Measurements from ENCODE around the gene EDRF1.

DNA sequence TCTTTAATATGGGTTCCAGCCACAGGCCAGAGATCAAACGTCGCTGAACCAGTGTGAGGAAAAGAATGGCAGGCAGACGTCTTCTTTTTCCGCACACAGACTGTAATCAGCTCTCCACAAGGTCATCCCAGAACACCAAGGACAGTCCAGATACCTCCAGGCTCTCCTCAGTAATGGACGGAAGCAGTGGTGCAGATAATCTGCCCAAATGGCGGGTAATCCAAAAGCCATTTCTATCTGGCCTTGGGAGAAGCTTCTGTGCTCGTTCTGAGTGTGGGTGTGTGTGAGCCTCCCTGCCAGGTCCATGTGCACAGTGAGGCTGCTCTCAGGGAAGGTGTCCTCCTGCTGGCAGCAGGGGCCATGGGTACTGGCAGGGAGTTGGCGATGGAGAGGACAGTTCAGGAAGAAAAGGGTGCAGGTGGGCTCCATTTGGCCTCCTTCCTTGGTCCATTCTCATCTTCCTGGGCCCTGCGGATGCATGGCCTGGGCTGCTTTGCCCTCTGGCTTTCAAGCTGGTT is 21.0 kb upstream of the EDRF1 start:
- no peak for TF ChIP-seq POLR2A (IDR thresholded peaks at IDR 0.05)
- TF ChIP-seq, protein P1, sequence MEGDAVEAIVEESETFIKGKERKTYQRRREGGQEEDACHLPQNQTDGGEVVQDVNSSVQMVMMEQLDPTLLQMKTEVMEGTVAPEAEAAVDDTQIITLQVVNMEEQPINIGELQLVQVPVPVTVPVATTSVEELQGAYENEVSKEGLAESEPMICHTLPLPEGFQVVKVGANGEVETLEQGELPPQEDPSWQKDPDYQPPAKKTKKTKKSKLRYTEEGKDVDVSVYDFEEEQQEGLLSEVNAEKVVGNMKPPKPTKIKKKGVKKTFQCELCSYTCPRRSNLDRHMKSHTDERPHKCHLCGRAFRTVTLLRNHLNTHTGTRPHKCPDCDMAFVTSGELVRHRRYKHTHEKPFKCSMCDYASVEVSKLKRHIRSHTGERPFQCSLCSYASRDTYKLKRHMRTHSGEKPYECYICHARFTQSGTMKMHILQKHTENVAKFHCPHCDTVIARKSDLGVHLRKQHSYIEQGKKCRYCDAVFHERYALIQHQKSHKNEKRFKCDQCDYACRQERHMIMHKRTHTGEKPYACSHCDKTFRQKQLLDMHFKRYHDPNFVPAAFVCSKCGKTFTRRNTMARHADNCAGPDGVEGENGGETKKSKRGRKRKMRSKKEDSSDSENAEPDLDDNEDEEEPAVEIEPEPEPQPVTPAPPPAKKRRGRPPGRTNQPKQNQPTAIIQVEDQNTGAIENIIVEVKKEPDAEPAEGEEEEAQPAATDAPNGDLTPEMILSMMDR (IDR thresholded peaks at IDR 0.05 in 4 of 5, conservative IDR thresholded peaks at IDR 0.05 in 1 of 5), result no peak
